ENCODE measurements around the gene CST5.

GRCh38 chr20:23826541-23827021 is 53.0 kb downstream of the CST5 start, which contains the start of gene CST2:
- TF ChIP-seq PATZ1 (CRISPR knock-in tag; IDR thresholded peaks at IDR 0.05; ENCODE audit: borderline replicate concordance) = no peak
- TF ChIP-seq ARNTL (CRISPR knock-in tag; IDR thresholded peaks at IDR 0.05; ENCODE audit: borderline replicate concordance, low read depth) = no peak
- no peak for TF ChIP-seq TCF4 (CRISPR knock-in tag; IDR thresholded peaks at IDR 0.05; ENCODE audit: borderline replicate concordance)
- TF ChIP-seq BACH2 (CRISPR knock-in tag; IDR thresholded peaks at IDR 0.05; ENCODE audit: borderline replicate concordance) = no peak
- no peak for TF ChIP-seq CREB5 (CRISPR knock-in tag; IDR thresholded peaks at IDR 0.05; ENCODE audit: low read depth)
- TF ChIP-seq ZFP3 (CRISPR knock-in tag; IDR thresholded peaks at IDR 0.05) = no peak
- no peak for TF ChIP-seq CSDC2 (CRISPR knock-in tag; IDR thresholded peaks at IDR 0.05)

Data from SK-N-SH treated with all-trans-retinoic acid at 6 μM for 48 hours (cell line).